ENCODE data around the gene ARV1.

GRCh38 chr1:230972855-230973271 lies 6.0 kb upstream of the ARV1 start:
- TF ChIP-seq CTCF (conservative IDR thresholded peaks at IDR 0.05 in 1 of 2, IDR thresholded peaks at IDR 0.05 in 1 of 2; ENCODE audit: extremely low read depth in 1 of 2, insufficient read depth in 1 of 2, low read depth in 1 of 2, low read length in 2 of 2) (no peak), EZH2 (IDR thresholded peaks at IDR 0.05; ENCODE audit: borderline replicate concordance, low read length) (no peak)
